K562 (cell line): ENCODE results near the gene ARHGEF9. TPM values are rescaled to one million over a fixed set of nuclear protein-coding genes. Genes with fewer than 3 reads are reported as not detected.

Experiments
- CXXC5 ChIP-seq: fragments of 250-450 bp; sonication (Bioruptor Pico); IDR thresholded peaks from 2 replicates; pipeline ENCODE4 v1.8.0; 2022; ENCODE audit warnings: inconsistent platforms, mild to moderate bottlenecking, moderate library complexity
- GABPB2 ChIP-seq: fragments of 250-450 bp; sonication (Bioruptor Pico); conservative IDR thresholded peaks from 2 replicates; pipeline ENCODE4 v1.5.1; 2021; ENCODE audit warnings: mild to moderate bottlenecking
- KHSRP ChIP-seq: fragments of 450-650 bp; IDR thresholded peaks from 2 replicates; pipeline ENCODE4 v1.6.1; 2017
- NRF1 ChIP-seq, 2 experiments: fragments of 450-650 bp; IDR thresholded peaks in 1 of 2; conservative IDR thresholded peaks in 1 of 2; 2 replicates each; pipeline ENCODE4 v1.6.1; 2014; ENCODE audit warnings: mild to moderate bottlenecking in 2 of 2
- SAP30 ChIP-seq: fragments of 200-600 bp; sonication (generic); IDR thresholded peaks from 2 replicates; pipeline ENCODE4 v1.6.1; 2012; ENCODE audit warnings: borderline replicate concordance, low read depth, mild to moderate bottlenecking, moderate library complexity, low read length, control low read depth, inconsistent platforms; ENCODE audit not compliant: insufficient read depth, poor library complexity, severe bottlenecking
- SMC3 ChIP-seq: conservative IDR thresholded peaks from 2 replicates; pipeline ENCODE4 v1.6.1; 2011; ENCODE audit warnings: low read depth, low read length, improper control_type of control experiment; ENCODE audit not compliant: insufficient read depth
- SP2 ChIP-seq: IDR thresholded peaks from 2 replicates; pipeline ENCODE4 v1.6.1; 2011; ENCODE audit warnings: mild to moderate bottlenecking, low read depth, low read length, moderate library complexity; ENCODE audit not compliant: poor library complexity, severe bottlenecking; ENCODE audit errors: extremely low read depth
- U2AF2 ChIP-seq: fragments of 200-400 bp; formaldehyde crosslinking; optimal IDR thresholded peaks from 2 replicates; pipeline ENCODE3; 2017; ENCODE audit warnings: low read depth, mild to moderate bottlenecking, low read length
- ZNF77 ChIP-seq: fragments of 250-450 bp; sonication (Bioruptor Pico); IDR thresholded peaks from 2 replicates; pipeline ENCODE4 v1.5.0; 2020
- ZZZ3 ChIP-seq: fragments of 450-650 bp; IDR thresholded peaks from 2 replicates; pipeline ENCODE4 v1.6.1; 2016; ENCODE audit warnings: antibody characterized with exemption, mild to moderate bottlenecking, moderate library complexity
- polyA plus RNA-seq, 8 experiments: library from polyadenylated mRNA; depleted of rRNA in 4 of 8; stranded (reverse) in 5 of 8; unstranded in 3 of 8; fragments of >200 nt; fragmentation: Nextera tagmentation in 2 of 8; fragmentation: Illumina TruSeq in 1 of 8; extraction: Ambion mirVana in 2 of 8; extraction: Trizol in 1 of 8; gene quantifications; 2 replicates each; pipeline versions ENCODE4 v1.2.1 to v1.2.3, GENCODE V29; 2011 to 2014; ENCODE audit warnings: inconsistent platforms in 1 of 8, missing spikeins in 1 of 8
- total RNA-seq, 7 experiments: library from RNA; depleted of rRNA in 6 of 7; stranded (reverse); fragments of >200 nt in 6 of 7; fragmentation: Illumina TruSeq in 2 of 7; extraction: Trizol in 2 of 7; gene quantifications; 2 replicates each; pipeline versions ENCODE4 v1.2.1 to v1.2.3, GENCODE V29; 2011 to 2021; ENCODE audit warnings: low replicate concordance in 1 of 7
- TF ChIP-seq, protein P1 (sequence below): fragments of 450-650 bp; IDR thresholded peaks from 2 replicates; pipeline ENCODE4 v1.6.1; 2016
- TF ChIP-seq, protein P2 (sequence below): fragments of 250-450 bp; sonication (Bioruptor Pico); IDR thresholded peaks from 2 replicates; pipeline ENCODE4 v1.8.0; 2022; ENCODE audit warnings: inconsistent platforms
- TF ChIP-seq, protein P3 (sequence below): fragments of 250-450 bp; sonication (Bioruptor Pico); IDR thresholded peaks from 2 replicates; pipeline ENCODE4 v1.4.0; 2020; ENCODE audit warnings: mild to moderate bottlenecking
- TF ChIP-seq, protein P4 (sequence below): fragments of 250-450 bp; sonication (Bioruptor Pico); IDR thresholded peaks from 2 replicates; pipeline ENCODE4 v1.8.0; 2021; ENCODE audit warnings: borderline replicate concordance, mild to moderate bottlenecking, moderate library complexity; ENCODE audit not compliant: poor library complexity, severe bottlenecking

The ARHGEF9 gene
- total and polyA plus RNA-seq, 9 of the 15 experiments (the other 6 are each of a cell fraction or from before 2014, with no cell fraction given), result 0.09 to 0.24 (median 0.15) TPM; not detected in 2

DNA sequence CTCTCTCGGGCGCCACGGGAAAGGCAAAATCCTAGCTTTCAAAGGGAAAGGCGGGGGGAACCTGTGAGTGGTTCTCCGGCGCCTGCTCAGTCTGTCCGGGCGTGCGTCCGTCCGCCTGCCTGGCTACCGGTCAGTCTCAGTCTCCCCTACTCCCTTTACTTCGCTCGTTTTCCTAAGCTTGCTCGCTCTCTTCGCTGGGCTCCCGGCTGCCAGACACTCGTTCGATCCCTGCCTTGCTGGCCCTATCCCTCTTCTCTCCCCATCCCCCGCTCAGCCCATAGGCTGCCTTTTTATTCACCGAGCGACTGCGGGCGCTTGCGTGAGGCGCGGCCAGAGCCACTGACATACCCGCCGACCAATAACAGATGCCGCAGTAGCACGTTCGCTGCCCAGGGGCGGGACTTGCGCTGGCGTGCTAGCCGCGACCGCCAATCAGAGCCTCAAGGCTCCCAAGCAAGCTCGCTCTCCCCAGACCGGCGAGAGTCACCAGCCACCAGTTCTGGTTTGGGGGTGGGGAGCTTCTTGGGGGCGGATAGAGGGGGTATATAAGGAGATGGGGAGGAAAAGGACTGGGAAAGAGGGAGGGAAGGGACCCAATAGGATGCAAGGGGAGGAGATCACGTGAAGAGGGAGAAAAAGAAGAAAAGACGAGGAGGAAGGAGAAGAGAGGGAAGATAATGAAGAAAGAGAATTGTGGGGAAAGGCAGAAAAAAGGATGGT, 30.0 kb downstream of the ARHGEF9 start (continued):
- TF ChIP-seq, protein P1, sequence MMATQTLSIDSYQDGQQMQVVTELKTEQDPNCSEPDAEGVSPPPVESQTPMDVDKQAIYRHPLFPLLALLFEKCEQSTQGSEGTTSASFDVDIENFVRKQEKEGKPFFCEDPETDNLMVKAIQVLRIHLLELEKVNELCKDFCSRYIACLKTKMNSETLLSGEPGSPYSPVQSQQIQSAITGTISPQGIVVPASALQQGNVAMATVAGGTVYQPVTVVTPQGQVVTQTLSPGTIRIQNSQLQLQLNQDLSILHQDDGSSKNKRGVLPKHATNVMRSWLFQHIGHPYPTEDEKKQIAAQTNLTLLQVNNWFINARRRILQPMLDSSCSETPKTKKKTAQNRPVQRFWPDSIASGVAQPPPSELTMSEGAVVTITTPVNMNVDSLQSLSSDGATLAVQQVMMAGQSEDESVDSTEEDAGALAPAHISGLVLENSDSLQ, result peak; percentile 91
- TF ChIP-seq, protein P2, sequence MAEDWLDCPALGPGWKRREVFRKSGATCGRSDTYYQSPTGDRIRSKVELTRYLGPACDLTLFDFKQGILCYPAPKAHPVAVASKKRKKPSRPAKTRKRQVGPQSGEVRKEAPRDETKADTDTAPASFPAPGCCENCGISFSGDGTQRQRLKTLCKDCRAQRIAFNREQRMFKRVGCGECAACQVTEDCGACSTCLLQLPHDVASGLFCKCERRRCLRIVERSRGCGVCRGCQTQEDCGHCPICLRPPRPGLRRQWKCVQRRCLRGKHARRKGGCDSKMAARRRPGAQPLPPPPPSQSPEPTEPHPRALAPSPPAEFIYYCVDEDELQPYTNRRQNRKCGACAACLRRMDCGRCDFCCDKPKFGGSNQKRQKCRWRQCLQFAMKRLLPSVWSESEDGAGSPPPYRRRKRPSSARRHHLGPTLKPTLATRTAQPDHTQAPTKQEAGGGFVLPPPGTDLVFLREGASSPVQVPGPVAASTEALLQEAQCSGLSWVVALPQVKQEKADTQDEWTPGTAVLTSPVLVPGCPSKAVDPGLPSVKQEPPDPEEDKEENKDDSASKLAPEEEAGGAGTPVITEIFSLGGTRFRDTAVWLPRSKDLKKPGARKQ (CRISPR knock-in tag), result no peak
- TF ChIP-seq SMC3 (no peak), U2AF2 (no peak), KHSRP (no peak), ZZZ3 (no peak), ZNF77 (CRISPR knock-in tag) (no peak), CXXC5 (CRISPR knock-in tag) (peak; percentile 84), SP2 (peak; percentile 32), NRF1 (conservative IDR thresholded peaks at IDR 0.05 in 1 of 2, IDR thresholded peaks at IDR 0.05 in 1 of 2) (peak; percentile 64 to 70), GABPB2 (CRISPR knock-in tag) (no peak), SAP30 (no peak)
- TF ChIP-seq, protein P3, sequence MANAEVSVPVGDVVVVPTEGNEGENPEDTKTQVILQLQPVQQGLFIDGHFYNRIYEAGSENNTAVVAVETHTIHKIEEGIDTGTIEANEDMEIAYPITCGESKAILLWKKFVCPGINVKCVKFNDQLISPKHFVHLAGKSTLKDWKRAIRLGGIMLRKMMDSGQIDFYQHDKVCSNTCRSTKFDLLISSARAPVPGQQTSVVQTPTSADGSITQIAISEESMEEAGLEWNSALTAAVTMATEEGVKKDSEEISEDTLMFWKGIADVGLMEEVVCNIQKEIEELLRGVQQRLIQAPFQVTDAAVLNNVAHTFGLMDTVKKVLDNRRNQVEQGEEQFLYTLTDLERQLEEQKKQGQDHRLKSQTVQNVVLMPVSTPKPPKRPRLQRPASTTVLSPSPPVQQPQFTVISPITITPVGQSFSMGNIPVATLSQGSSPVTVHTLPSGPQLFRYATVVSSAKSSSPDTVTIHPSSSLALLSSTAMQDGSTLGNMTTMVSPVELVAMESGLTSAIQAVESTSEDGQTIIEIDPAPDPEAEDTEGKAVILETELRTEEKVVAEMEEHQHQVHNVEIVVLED (CRISPR knock-in tag), result peak; percentile 79
- TF ChIP-seq, protein P4, sequence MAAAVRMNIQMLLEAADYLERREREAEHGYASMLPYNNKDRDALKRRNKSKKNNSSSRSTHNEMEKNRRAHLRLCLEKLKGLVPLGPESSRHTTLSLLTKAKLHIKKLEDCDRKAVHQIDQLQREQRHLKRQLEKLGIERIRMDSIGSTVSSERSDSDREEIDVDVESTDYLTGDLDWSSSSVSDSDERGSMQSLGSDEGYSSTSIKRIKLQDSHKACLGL (CRISPR knock-in tag), result no peak
